VCaP (cell line): ENCODE data around the gene ARHGEF7.

Experiments used
- H3K27ac ChIP-seq: fragments of 450-650 bp; 2 replicates; pipeline ENCODE4 v1.5.1; 2017
- CTCF ChIP-seq: fragments of 450-650 bp; conservative IDR thresholded peaks from 2 replicates; pipeline ENCODE4 v1.5.1; 2017; ENCODE audit warnings: mild to moderate bottlenecking, moderate library complexity

ARHGEF7 gene

GRCh38 chr13:111093136-111093535 lies 22.0 kb upstream of the ARHGEF7 start:
- TF ChIP-seq CTCF: no peak
- no peak overlapping the region for H3K27ac ChIP-seq

- no peak overlapping the region for H3K27ac ChIP-seq
- 0 out of 2 replicates have a peak, but pooled peaks have one; percentile 21 for TF ChIP-seq CTCF
Observed at GRCh38 chr13:111093634-111094033, 21.5 kb upstream of the ARHGEF7 start.

- no peak overlapping the region; the same call in 1 of the 2 replicates for H3K27ac ChIP-seq
- no peak; the same call in 1 of the 2 replicates for TF ChIP-seq CTCF
Observed at GRCh38 chr13:111095031-111095840, 19.9 kb upstream of the ARHGEF7 start.

- H3K27ac ChIP-seq: no peak overlapping the region
- TF ChIP-seq CTCF: no peak
Observed at GRCh38 chr13:111095911-111096501, 19.1 kb upstream of the ARHGEF7 start.

GRCh38 chr13:111099290-111099689 lies 15.8 kb upstream of the ARHGEF7 start:
- H3K27ac ChIP-seq: no peak overlapping the region
- TF ChIP-seq CTCF: peak; percentile 21; the same call in 1 of the 2 replicates

- TF ChIP-seq CTCF: no peak
- no peak overlapping the region for H3K27ac ChIP-seq
Observed at GRCh38 chr13:111110054-111110453, 5.1 kb upstream of the ARHGEF7 start.

GRCh38 chr13:111111376-111111937 lies 3.7 kb upstream of the ARHGEF7 start:
- H3K27ac ChIP-seq: no peak overlapping the region
- TF ChIP-seq CTCF: no peak
